Activated CD8-positive, alpha-beta memory T cell treated with anti-CD3 and anti-CD28 coated beads for 48 hours (primary cell): ENCODE measurements around the gene CLEC7A.

Experiments
- DNase-seq, 3 experiments: peaks; one replicate each; pipeline ENCODE4 v3.0.0-alpha.2; 2020; ENCODE audit warnings: low read depth in 2 of 3, low spot score in 2 of 3

The CLEC7A gene

GRCh38 chr12:10142976-10143589 is 13.1 kb upstream of the CLEC7A start:
- DNase-seq: no peak

DNA sequence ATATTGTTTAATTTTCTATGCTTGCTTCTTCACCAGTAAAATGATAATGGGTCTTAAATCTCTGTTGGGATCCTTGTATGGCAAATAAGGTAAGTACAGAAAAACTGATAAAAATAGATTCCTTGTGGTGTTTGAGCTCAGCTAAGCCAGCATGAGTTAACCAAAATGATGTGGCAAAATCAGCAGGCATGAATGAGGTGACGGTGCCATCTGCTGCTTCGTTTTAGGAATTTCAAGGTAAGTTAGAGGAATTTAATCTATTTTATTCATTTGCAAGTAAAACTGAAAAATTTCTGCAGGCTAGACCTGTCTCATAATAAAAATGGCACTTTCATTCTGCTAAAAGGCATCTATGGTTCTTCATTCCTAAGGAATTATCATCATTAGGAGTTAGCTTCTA is 10.0 kb upstream of the CLEC7A start:
- no peak for DNase-seq

GRCh38 chr12:10136637-10137205 is 6.7 kb upstream of the CLEC7A start:
- DNase-seq: no peak

DNA sequence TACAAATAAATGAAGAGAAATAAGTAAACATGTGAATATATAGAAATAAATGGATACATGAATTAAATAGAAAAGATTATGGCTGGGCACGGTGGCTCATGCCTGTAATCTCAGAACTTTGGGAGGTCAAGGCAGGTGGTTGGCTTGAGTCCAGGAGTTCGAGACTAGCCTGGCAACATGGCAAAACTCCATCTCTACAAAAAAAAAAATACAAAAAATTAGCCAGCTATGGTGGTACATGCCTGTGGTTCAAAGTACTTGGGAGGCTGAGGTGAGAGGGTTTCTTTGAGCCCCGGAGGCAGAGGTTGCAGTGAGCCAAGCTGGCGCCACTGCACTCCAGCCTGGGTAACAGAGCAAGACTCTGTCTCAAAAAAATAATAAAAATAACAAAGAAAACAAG is 5.1 kb upstream of the CLEC7A start:
- no peak for DNase-seq

- no peak for DNase-seq
Observed at GRCh38 chr12:10132850-10133370, 2.9 kb upstream of the CLEC7A start.

DNA sequence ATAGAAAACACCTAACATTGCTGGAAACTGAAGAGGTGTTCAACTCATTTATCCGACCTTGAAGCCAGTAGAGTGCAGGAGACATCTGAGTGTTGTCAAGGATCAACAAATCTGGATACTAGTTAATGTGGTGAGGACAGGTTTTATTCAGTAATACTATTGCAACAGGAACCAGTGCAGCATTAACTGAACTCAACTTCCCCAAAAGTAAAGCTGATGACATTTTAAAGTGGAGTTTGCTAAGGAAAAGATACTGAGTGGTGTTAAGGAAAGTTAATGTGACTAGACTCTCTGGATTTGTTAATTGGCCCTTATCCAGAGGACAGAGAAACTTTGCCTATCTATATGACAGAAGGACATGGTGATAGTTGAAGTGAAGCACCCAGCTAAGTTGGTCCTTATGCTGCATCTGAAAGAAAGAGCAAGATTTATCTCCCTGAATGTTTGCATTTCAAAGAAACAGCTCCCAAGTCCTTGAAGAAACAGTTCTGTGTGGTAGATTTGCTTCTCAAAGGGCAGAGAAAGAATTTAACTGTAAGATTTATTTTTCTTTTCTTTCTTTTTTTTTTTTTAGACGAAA is 1.2 kb upstream of the CLEC7A start:
- no peak for DNase-seq

GRCh38 chr12:10128687-10129086 is 1.3 kb downstream of the CLEC7A start:
- DNase-seq: no peak

GRCh38 chr12:10126413-10126812 is 3.6 kb downstream of the CLEC7A start:
- DNase-seq: no peak

DNA sequence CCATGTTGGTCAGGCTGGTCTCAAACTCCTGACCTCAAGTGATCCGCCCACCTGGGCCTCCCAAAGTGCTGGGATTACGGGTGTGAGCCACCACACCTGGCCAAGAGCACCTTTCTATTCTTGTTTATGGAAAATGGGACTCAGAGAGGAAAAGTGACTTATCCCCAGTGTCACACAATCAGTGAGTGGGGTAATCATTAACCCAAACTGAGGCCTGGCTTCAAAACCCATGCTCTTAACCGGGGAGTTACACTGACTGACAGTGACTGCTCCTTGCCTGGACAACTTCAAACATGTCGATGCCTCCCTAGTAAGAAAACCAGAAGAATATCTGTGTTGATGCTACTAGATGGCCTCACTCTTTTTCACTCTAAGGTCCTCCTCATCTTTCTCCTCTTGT is 7.3 kb downstream of the CLEC7A start:
- no peak for DNase-seq

DNA sequence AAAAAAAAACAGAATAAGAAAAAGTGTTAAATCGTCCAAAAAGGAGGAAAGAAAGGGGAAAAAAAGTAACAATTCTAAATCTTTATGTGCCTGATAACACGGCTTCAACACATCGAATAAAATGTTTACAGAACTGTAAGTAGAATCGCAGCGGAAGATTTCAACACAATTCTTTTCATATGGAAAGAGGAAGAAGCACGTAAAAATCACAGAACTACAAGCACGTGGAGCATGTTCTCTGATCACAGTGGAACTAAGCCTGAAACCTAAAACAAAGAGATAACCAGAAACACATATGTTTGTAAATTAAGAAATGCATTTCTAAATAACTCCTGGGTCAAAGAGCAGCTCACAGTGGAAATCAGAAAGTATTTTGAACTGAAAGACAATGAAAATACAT is 8.7 kb downstream of the CLEC7A start:
- no peak for DNase-seq

- DNase-seq: no peak
Observed at GRCh38 chr12:10119066-10119465, 10.9 kb downstream of the CLEC7A start.

GRCh38 chr12:10115890-10116289 is 14.1 kb downstream of the CLEC7A start:
- DNase-seq: no peak

GRCh38 chr12:10115311-10115710 is 14.7 kb downstream of the CLEC7A start:
- DNase-seq: no peak

DNA sequence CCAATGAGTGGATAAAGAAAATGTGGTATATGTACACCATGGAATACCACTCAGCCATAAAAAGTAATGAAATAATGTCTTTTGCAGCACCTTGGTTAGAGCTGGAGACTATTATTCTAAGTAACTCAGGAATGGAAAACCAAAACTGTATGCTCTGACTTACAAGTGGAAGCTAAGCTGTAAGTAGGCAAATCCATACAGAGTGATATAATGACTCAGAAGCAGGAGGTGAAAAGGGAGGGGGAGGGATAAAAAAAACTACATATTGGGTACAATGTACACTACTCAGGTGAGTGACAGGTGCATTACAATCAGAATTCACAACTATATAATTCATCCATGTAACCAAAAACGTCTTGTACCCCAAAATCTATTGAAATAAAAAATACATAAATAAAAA is 16.1 kb downstream of the CLEC7A start:
- no peak for DNase-seq

DNA sequence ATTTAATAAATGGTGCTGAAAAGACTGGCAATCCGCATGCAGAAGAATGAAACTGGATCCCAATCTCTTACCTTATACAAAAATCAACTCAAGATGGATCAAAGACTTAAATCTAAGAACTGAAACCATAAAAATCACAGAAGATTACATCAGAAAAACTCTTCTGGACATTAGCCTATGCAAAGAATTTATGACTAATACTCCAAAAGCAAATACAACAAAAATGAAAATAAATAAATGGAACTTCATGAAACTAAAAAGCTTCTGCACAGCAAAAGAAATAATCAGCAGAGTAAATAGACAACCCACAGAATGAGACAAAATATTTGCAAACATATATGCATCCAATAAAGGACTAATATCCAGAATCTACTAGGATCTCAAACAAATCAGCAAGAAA is 16.9 kb downstream of the CLEC7A start:
- DNase-seq: no peak

DNA sequence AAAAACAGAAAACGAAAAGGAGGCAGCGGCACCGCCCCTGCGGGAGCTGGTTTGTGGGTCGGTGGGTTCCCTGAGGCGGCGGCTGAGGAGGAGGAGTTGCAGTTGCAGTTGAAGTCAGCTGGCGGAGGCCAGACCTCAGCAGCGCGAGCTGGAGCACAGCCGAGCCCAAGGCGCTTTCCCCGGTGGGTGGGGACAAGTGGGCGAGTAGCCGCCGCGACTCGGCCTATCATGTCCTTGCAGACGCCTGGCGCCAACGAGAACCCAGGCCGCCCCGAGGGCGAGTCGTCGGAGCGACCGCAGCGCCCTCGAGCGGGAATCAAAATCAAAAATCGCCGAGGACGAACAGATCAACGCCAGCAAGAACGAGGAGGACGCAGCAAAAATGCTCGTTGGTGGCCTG is 18.5 kb downstream of the CLEC7A start:
- DNase-seq: no peak

DNA sequence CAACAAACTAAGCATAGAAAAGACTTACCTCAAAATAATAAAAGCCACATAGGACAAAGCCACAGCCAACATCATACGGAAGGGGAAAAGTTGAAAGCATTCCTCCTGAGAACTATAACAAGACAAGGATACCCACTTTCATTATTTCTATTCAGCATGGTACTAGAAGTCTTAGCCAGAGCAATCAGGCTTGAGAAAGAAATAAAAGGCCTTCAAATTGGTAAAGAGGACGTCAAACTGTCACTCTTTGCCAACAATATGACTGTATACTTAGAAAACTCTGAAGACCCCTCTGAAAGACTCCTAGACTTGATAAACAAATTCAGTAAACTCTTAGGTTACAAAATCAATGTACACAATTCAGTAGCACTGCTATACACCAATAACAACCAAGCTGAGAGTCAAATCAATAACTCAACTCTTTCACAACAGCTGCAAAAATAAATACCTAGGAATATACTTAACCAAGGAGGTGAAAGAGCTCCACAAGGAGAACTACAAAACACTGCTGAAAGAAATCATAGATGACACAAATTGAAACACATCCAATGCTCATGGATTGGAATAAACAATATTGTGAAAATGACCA is 19.6 kb downstream of the CLEC7A start:
- DNase-seq: no peak

DNA sequence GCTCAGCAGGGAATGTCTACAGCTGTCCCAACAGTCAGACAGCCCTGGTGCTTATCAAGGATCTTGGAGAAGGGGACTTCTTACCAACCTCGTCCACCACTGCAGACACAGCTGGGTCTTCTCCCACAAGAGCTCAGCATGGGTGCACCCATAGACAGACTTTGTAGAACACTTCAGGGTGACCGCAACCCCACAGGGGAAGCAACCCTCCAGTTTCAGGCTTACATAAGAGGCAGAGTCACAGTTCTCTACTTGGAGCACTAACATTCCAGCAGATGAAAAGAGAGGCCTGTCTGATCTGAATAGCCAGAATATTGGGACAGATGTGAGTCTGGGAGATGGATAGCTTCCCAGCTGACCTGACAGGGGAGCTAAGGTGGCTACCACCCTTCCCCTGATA is 27.7 kb downstream of the CLEC7A start:
- no peak for DNase-seq

- DNase-seq: no peak
Observed at GRCh38 chr12:10101648-10102220, 28.3 kb downstream of the CLEC7A start.

GRCh38 chr12:10101042-10101579 is 28.9 kb downstream of the CLEC7A start:
- DNase-seq: no peak

DNA sequence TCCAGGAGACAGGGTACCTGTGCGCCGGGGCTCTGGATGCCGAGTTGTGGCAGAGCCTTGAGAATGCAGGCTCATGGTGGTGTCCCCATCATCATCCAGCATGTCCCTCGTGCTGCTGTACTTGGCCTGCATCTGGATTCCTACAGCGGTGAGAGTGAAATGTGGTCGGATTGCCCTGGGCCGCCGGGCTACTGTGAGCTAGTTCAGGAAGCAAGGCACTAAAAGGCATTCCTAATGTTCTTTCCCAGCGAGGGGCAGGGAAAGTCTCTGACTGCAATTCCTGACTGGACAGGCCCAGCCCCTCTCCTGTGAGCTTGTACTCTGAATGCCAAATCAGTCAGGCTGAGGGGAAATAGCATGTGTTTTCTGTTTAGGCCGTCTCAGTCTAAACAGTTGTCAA is 31.2 kb downstream of the CLEC7A start, which contains the start of gene CLEC1A:
TSS of gene CLEC1A (minus strand) at position 195 of the 400 bp plus-strand sequence. CDS start at position 132, 63 bp downstream.
- no peak for DNase-seq

DNA sequence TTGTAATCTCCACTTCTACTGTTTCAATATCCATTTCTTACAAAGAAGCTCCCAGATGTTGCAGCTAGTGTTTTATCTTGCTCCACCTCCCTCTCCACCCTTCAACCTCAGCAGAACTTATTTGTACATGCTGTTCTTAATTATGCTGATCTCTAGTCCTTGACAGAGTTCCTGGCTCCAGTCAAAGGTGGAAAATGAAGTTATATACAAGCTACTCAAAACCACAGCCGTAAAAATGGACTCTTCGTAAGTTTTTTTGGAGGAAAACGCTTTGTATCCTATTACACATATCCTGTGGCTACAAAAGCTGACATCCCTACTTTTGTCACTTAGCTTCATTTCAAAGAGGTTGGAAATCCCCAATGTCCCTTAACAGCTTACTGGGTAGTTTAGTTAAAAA is 32.5 kb downstream of the CLEC7A start:
- no peak for DNase-seq
